GM18507 (cell line): ENCODE measurements around the gene ABHD17A.

Source experiments
- DNase-seq: peaks from one replicate; pipeline ENCODE4 v3.0.0; 2011; ENCODE audit warnings: low read depth; ENCODE audit not compliant: insufficient read length; ENCODE audit errors: extremely low spot score
- FAIRE-seq: peaks from 2 replicates; lab custom pipeline; 2011; peaks lifted over from hg19 to GRCh38; lab: Jason Lieb, UNC

ABHD17A gene

GRCh38 chr19:1846517-1847204, 38.6 kb downstream of the ABHD17A start:
- no peak for FAIRE-seq
- no peak for DNase-seq

DNA sequence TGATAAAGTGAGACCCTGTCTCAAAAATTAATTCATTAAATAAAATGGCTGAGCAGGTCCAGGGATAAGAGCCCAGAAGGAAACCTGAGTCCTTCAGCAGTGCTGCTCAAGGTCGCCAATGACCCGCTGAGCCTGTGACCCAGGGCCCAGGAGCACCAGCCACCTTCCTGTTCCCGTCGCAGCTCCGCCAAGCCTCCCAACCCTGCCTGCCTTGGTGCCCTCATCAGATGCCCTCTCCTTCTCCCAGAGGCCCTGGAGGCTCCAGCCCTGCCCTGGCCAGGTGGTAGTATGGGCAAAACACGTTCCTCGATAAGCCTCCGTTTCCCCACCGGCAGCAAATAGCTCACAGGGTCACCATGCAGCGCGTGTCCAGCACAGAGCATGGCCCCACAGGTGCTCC, 39.7 kb downstream of the ABHD17A start:
- no peak for DNase-seq
- no peak for FAIRE-seq

DNA sequence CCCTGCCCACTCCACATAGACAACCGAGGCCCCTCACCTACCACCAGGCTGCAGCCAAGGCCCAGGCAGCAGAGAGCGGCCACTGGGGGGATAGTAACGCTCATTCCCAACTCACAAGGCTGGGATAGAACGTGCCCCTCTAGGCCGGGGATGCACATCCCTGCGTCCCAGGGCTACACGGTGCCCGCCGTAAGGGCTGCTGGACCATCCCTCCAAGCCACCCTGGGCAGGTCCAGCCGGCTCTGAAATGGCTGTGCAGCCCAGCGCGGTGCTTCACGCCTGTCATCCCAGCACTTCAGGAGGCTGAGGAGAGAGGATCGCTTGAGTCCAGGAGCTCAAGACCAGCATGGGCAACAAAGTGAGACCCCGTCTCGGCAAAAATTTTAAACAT, 40.2 kb downstream of the ABHD17A start:
- no peak for DNase-seq
- FAIRE-seq = no peak

- no peak for FAIRE-seq
- DNase-seq = no peak
These were observed 40.7 kb downstream of the ABHD17A start for GRCh38 chr19:1844513-1845124.

- no peak for FAIRE-seq
- no peak for DNase-seq
These were observed 41.5 kb downstream of the ABHD17A start for GRCh38 chr19:1843646-1844394.

- FAIRE-seq = no peak
- no peak for DNase-seq
These were observed 42.2 kb downstream of the ABHD17A start for GRCh38 chr19:1843116-1843515.

DNA sequence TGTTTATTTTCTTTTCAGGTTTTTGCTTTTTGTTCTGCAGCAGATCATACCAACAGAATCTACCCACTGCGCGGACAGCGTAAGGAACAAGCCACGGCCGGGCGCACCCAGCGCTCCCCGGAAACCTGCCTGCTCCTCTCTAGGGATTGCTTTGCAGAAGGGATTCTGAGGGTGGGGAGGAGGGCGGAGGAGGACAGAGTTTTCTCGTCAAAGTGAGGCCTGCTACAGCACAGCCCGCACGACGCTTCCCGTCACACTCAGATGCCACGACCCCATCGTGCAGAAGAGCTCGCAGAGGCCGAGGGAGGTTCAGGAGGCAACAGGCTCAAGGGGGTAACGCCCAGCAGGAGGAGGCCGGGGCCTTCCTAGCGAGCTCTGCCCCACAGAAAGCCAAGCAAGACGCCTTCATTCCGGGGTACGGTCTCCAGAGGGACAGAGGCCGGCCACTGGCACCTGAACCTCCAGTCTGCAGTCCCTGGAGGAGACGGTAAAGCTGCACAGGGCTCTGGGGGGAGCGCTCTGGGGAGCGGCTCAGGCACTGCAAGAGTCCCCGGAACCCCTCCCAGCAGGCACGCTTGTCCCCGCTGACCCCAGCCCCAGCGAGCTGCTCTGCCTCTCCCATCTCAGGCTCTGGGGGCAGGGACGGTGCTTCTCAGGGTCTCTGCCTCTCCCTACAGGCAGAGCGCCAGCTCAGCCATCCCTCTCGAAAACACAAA, 43.9 kb downstream of the ABHD17A start:
- FAIRE-seq (no peak), DNase-seq (no peak)

GRCh38 chr19:1840541-1841115, 44.7 kb downstream of the ABHD17A start:
- DNase-seq (no peak), FAIRE-seq (no peak)

GRCh38 chr19:1839658-1840540, 45.4 kb downstream of the ABHD17A start:
- DNase-seq (no peak), FAIRE-seq (no peak)

GRCh38 chr19:1837625-1838105, 47.6 kb downstream of the ABHD17A start:
- FAIRE-seq = peak; percentile 84
- DNase-seq = peak; percentile 70

DNA sequence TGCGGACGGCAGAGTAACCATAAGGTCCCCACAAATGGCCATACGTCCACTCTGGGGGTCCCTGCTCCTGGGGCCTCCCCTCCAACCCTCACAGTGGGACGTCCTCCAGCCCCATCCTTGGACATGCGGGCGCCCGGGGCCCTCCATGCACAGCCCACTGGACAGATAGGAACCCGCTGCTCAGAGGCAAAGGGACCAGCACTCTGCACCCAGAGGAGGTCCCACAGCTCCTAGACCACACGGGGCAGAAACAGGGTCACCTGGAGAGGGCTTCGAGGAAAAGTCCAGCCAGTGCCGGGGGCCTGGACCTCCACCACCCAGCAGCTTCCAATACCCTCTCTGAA, 48.1 kb downstream of the ABHD17A start:
- DNase-seq = no peak
- no peak for FAIRE-seq

- DNase-seq (no peak), FAIRE-seq (no peak)
These were observed 48.7 kb downstream of the ABHD17A start for GRCh38 chr19:1836458-1837221.

GRCh38 chr19:1833540-1833939, 51.8 kb downstream of the ABHD17A start:
- FAIRE-seq (no peak), DNase-seq (no peak)

- DNase-seq = no peak
- FAIRE-seq = no peak
These were observed 53.1 kb downstream of the ABHD17A start for GRCh38 chr19:1832046-1832663.

- FAIRE-seq = no peak
- DNase-seq = no peak
These were observed 54.3 kb downstream of the ABHD17A start for GRCh38 chr19:1830978-1831377.

DNA sequence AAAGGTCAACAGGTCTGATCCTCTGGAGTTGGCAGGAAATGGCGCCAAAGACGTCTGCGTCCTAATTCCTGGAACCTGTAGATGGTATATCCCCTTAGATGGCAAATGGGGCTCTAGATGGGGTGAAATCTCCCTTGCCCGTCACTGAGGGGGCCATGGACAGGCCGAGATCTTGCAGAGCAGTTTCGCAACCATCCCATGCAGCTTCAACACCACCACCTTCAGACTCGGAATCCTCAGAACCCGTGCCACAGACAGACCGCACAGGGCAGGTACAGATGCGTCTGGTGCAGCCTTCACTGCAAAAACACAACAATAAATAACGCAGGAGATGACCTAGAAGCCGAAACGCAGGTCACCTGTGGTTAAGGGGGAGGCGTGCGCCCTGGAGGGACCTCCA, 54.7 kb downstream of the ABHD17A start:
- FAIRE-seq (no peak), DNase-seq (no peak)

GRCh38 chr19:1829958-1830357, 55.3 kb downstream of the ABHD17A start:
- DNase-seq (no peak), FAIRE-seq (no peak)
